GM12801 (cell line): ENCODE results near the gene CD160.

Source experiments
- CTCF ChIP-seq: IDR thresholded peaks from one replicate; pipeline ENCODE4 v1.5.1; 2011; ENCODE audit warnings: control low read depth; ENCODE audit not compliant: insufficient read length; ENCODE audit errors: extremely low read depth

The CD160 gene

GRCh38 chr1:145759721-145760120, 40.4 kb downstream of the CD160 start:
- no peak for TF ChIP-seq CTCF

GRCh38 chr1:145771056-145771455, 51.8 kb downstream of the CD160 start:
- no peak for TF ChIP-seq CTCF

- TF ChIP-seq CTCF = no peak
Measured at GRCh38 chr1:145773423-145773822, 54.1 kb downstream of the CD160 start.

GRCh38 chr1:145777357-145778145, 58.3 kb downstream of the CD160 start:
- TF ChIP-seq CTCF = no peak

GRCh38 chr1:145778146-145778540, 58.8 kb downstream of the CD160 start:
- TF ChIP-seq CTCF = no peak

- no peak for TF ChIP-seq CTCF
Measured at GRCh38 chr1:145782272-145783099, 63.2 kb downstream of the CD160 start.

- no peak for TF ChIP-seq CTCF
Measured at GRCh38 chr1:145784409-145784808, 65.1 kb downstream of the CD160 start.
